GM12878 (cell line): Measurements from ENCODE around the gene UBL4A. TPM values are rescaled to one million over a fixed set of nuclear protein-coding genes. Genes with fewer than 3 reads are reported as not detected.

ENCODE experiments used
- ATAC-seq: fragments of 200-7000 bp; cut with Tn5 transposase; 3 replicates; pipeline ENCODE4 v1.9.1; 2020; ENCODE audit warnings: mild to moderate bottlenecking, moderate library complexity
- BruUV-seq: library from RNA; stranded (reverse); fragments of 400-500 nt; replicated peaks from 2 replicates; lab custom pipeline; 2021; lab: Mats Ljungman, UMichigan
- CTCF ChIA-PET: fragments of 300-600 bp; sonication (Branson Sonifier 250); formaldehyde crosslinking; extraction: SDS; loops from one replicate; lab custom pipeline; 2021; ENCODE audit warnings: inconsistent platforms; lab: Yijun Ruan, JAX
- POLR2A ChIA-PET: fragments of 350-600 bp; formaldehyde crosslinking; extraction: SDS; loops from one replicate; lab custom pipeline; 2021; ENCODE audit warnings: inconsistent platforms; lab: Charles Lee
- RAD21 ChIA-PET: fragments of 300-600 bp; sonication (Branson Sonifier 250); formaldehyde crosslinking; loops from one replicate; lab custom pipeline; 2023; ENCODE audit warnings: antibody characterized with exemption; ENCODE audit not compliant: unreplicated experiment; lab: Charles Lee
- SMC1A ChIA-PET: fragments of 300-600 bp; sonication (Branson Sonifier 250); formaldehyde crosslinking; loops from one replicate; lab custom pipeline; 2023; ENCODE audit not compliant: unreplicated experiment, uncharacterized antibody; lab: Charles Lee
- DNase-seq: peaks from one replicate; pipeline ENCODE4 v3.0.0-alpha.2; 2011; ENCODE audit warnings: low read depth, low spot score
- FAIRE-seq: peaks from 3 replicates; lab custom pipeline; 2011; peaks lifted over from hg19 to GRCh38; lab: Jason Lieb, UNC
- H2AFZ ChIP-seq: 2 replicates; pipeline ENCODE4 v1.6.0; 2011; ENCODE audit warnings: low read depth, low read length, control low read depth; ENCODE audit not compliant: control insufficient read depth
- H3K27ac ChIP-seq: 2 replicates; pipeline ENCODE4 v1.5.1; 2011; ENCODE audit warnings: control low read depth; ENCODE audit not compliant: control insufficient read depth, insufficient read depth
- H3K27me3 ChIP-seq, 2 experiments: replicated peaks in 1 of 2; 2 replicates each; pipeline versions ENCODE4 v1.6.0 to v1.6.1; 2011; ENCODE audit warnings: low read length in 1 of 2; ENCODE audit not compliant: control insufficient read depth in 2 of 2, insufficient read depth in 2 of 2
- H3K36me3 ChIP-seq, 2 experiments: 2 replicates each; pipeline ENCODE4 v1.5.1; 2011; ENCODE audit warnings: low read length in 1 of 2; ENCODE audit not compliant: control insufficient read depth in 2 of 2, insufficient read depth in 2 of 2
- H3K4me1 ChIP-seq: 2 replicates; pipeline ENCODE4 v1.6.1; 2011; ENCODE audit warnings: mild to moderate bottlenecking, low read length, moderate library complexity, mixed read lengths; ENCODE audit not compliant: control insufficient read depth, insufficient read depth
- H3K4me2 ChIP-seq: 2 replicates; pipeline ENCODE4 v1.6.0; 2011; ENCODE audit warnings: control low read depth; ENCODE audit not compliant: control insufficient read depth, insufficient read depth
- H3K4me3 ChIP-seq: fragments of 200-600 bp; sonication (generic); 2 replicates; pipeline ENCODE4 v1.5.1; 2016
- H3K79me2 ChIP-seq: 2 replicates; pipeline ENCODE4 v1.6.0; 2011; ENCODE audit warnings: low read length; ENCODE audit not compliant: control insufficient read depth, insufficient read depth
- H3K9ac ChIP-seq: 2 replicates; pipeline ENCODE4 v1.8.0; 2011; ENCODE audit warnings: low read length, control low read depth, mixed read lengths; ENCODE audit not compliant: control insufficient read depth, insufficient read depth
- H3K9me3 ChIP-seq: replicated peaks from 3 replicates; pipeline ENCODE4 v1.5.1; 2011; ENCODE audit warnings: mild to moderate bottlenecking, low read length; ENCODE audit not compliant: control insufficient read depth, insufficient read depth
- H4K20me1 ChIP-seq: 2 replicates; pipeline ENCODE4 v1.6.0; 2011; ENCODE audit not compliant: control insufficient read depth, insufficient read depth
- BCL11A ChIP-seq: IDR thresholded peaks from 2 replicates; pipeline ENCODE4 v1.6.1; 2011; ENCODE audit warnings: low read depth, low read length
- BMI1 ChIP-seq: fragments of 450-650 bp; IDR thresholded peaks from 2 replicates; pipeline ENCODE4 v1.6.1; 2016; ENCODE audit warnings: mild to moderate bottlenecking, moderate library complexity, borderline replicate concordance
- CTCF ChIP-seq, 3 experiments: IDR thresholded peaks in 2 of 3; conservative IDR thresholded peaks in 1 of 3; 2 replicates each; pipeline ENCODE4 v1.5.1; 2011; ENCODE audit warnings: low read depth in 3 of 3, low read length in 3 of 3, mild to moderate bottlenecking in 3 of 3, control low read depth in 2 of 3, moderate library complexity in 2 of 3, inconsistent platforms in 1 of 3, mixed read lengths in 1 of 3; ENCODE audit not compliant: control insufficient read depth in 2 of 3, insufficient read depth in 1 of 3; ENCODE audit errors: extremely low read depth in 1 of 3
- DPF2 ChIP-seq: fragments of 450-650 bp; IDR thresholded peaks from 2 replicates; pipeline ENCODE4 v1.6.1; 2017; ENCODE audit warnings: mild to moderate bottlenecking
- ESRRA ChIP-seq: IDR thresholded peaks from 2 replicates; pipeline ENCODE4 v1.6.1; 2012; ENCODE audit warnings: mild to moderate bottlenecking, low read length, improper control_type of control experiment
- HSF1 ChIP-seq: fragments of 150-350 bp; IDR thresholded peaks from 2 replicates; pipeline ENCODE4 v1.6.1; 2014; ENCODE audit warnings: mild to moderate bottlenecking, low read depth, low read length
- JUNB ChIP-seq: IDR thresholded peaks from 2 replicates; pipeline ENCODE4 v1.6.1; 2016; ENCODE audit warnings: antibody characterized with exemption, mild to moderate bottlenecking
- PML ChIP-seq: IDR thresholded peaks from 2 replicates; pipeline ENCODE4 v1.6.1; 2012; ENCODE audit warnings: low read length, inconsistent platforms
- POLR2AphosphoS2 ChIP-seq: IDR thresholded peaks from 2 replicates; pipeline ENCODE4 v1.6.1; 2011; ENCODE audit warnings: low read depth, mild to moderate bottlenecking, low read length, improper control_type of control experiment, moderate library complexity
- RAD21 ChIP-seq: IDR thresholded peaks from 2 replicates; pipeline ENCODE4 v1.6.1; 2011; ENCODE audit warnings: mild to moderate bottlenecking, low read depth, low read length, moderate library complexity; ENCODE audit not compliant: insufficient read depth
- SREBF1 ChIP-seq: IDR thresholded peaks from 2 replicates; pipeline ENCODE4 v1.6.1; 2012; ENCODE audit warnings: mild to moderate bottlenecking, low read length
- USF1 ChIP-seq: IDR thresholded peaks from 2 replicates; pipeline ENCODE4 v1.6.1; 2011; ENCODE audit warnings: borderline replicate concordance, low read depth, mild to moderate bottlenecking, moderate library complexity, mixed read lengths, low read length; ENCODE audit not compliant: insufficient read depth; ENCODE audit errors: extremely low read length
- WRNIP1 ChIP-seq: IDR thresholded peaks from 2 replicates; pipeline ENCODE4 v1.6.1; 2011; ENCODE audit warnings: low read depth, low read length, improper control_type of control experiment, borderline replicate concordance
- ZNF687 ChIP-seq: fragments of 450-650 bp; IDR thresholded peaks from 2 replicates; pipeline ENCODE4 v1.6.1; 2017; ENCODE audit warnings: mild to moderate bottlenecking, moderate library complexity
- WGBS: methylation state at CpG from one replicate; pipeline ENCODE4 v1.1.6; 2016; ENCODE audit warnings: low lambda C conversion rate; ENCODE audit not compliant: insufficient replicate concordance, insufficient coverage; ENCODE audit errors: missing lambda C conversion rate; 5-methylcytosine and 5-hydroxymethylcytosine counted together
- in situ Hi-C: fragments of 300-500 bp; cut with MboI; formaldehyde crosslinking; loops from 9 replicates; pipeline ENCODE4 v1.14.3; 2018; ENCODE audit warnings: mixed read lengths
- intact Hi-C: fragments of 100-400 bp; cut with micrococcal nuclease; formaldehyde crosslinking; loops from one replicate; pipeline ENCODE4 v1.14.2; 2022; ENCODE audit not compliant: unreplicated experiment
- polyA plus RNA-seq, 11 experiments: library from polyadenylated mRNA; depleted of rRNA in 4 of 11; unstranded in 6 of 11; stranded (reverse) in 5 of 11; fragments of >200 nt; fragmentation: Nextera tagmentation in 4 of 11; fragmentation: Illumina TruSeq in 1 of 11; extraction: Ambion mirVana in 4 of 11; extraction: Trizol in 1 of 11; gene quantifications; 1 replicate in 1 of 11; 2 replicates in 10 of 11; pipeline versions ENCODE4 v1.2.1 to v1.2.3, GENCODE V29; 2011 to 2016; ENCODE audit warnings: inconsistent platforms in 2 of 11, missing spikeins in 2 of 11, low read depth in 1 of 11
- total RNA-seq, 4 experiments: library from RNA; depleted of rRNA in 3 of 4; stranded (reverse); fragments of >200 nt in 3 of 4; fragmentation: Illumina TruSeq in 1 of 4; extraction: Trizol in 1 of 4; gene quantifications; 2 replicates each; pipeline versions ENCODE4 v1.2.1 to v1.2.3, GENCODE V29; 2013 to 2021

Gene UBL4A
- total and polyA plus RNA-seq, 10 of the 15 experiments (the other 5 are each of a cell fraction or from before 2014, with no cell fraction given), result 4.2 to 49.9 (median 34.0) TPM

GRCh38 chrX:154446430-154446829, 40.0 kb downstream of the UBL4A start (continued):
- no peak for TF ChIP-seq ZNF687

GRCh38 chrX:154445776-154446175, 40.6 kb downstream of the UBL4A start:
- RAD21 ChIA-PET, result no interaction called here
- peaks cover 0 to 7% of the 10 kb centered on the region in 2 experiments; a peak in 2 of 4 replicates for H3K36me3 ChIP-seq
- TF ChIP-seq WRNIP1 (no peak), BCL11A (no peak), SREBF1 (no peak), RAD21 (no peak), PML (no peak), CTCF (IDR thresholded peaks at IDR 0.05 in 2 of 3, conservative IDR thresholded peaks at IDR 0.05 in 1 of 3; ENCODE audit: control insufficient read depth in 2 of 3, extremely low read depth in 1 of 3, insufficient read depth in 1 of 3, low read depth in 3 of 3, low read length in 3 of 3) (no peak), HSF1 (no peak), POLR2AphosphoS2 (no peak), USF1 (no peak), BMI1 (no peak), JUNB (no peak), DPF2 (no peak), ESRRA (no peak)
- H3K27ac ChIP-seq, result no peak overlapping the region
- in situ Hi-C loops, result no loop called here
- no peak for DNase-seq
- no peaks in the 10 kb centered on the region for H3K27me3 ChIP-seq
- H4K20me1 ChIP-seq, result no peaks in the 10 kb centered on the region
- POLR2A ChIA-PET, result interaction anchor here (1.0 kb wide), 1 partner anchor 13 kb away, joined by 4 read pairs; no protein-coding TSS in a partner anchor
- peaks cover 6% of the 10 kb centered on the region for H3K79me2 ChIP-seq
- WGBS, result 75% methylated on average over 16 of the region's 16 CpGs
- no peak for ATAC-seq
- SMC1A ChIA-PET, result no interaction called here
- no peak overlapping the region for H3K4me3 ChIP-seq
- H3K9me3 ChIP-seq, result no peaks in the 10 kb centered on the region
- H2AFZ ChIP-seq, result no peak overlapping the region
- no TSS peak for BruUV-seq
- no peak overlapping the region for H3K4me2 ChIP-seq
- H3K9ac ChIP-seq, result no peak overlapping the region
- no peak for FAIRE-seq
- H3K4me1 ChIP-seq, result 0 out of 2 replicates have a peak, but pooled peaks cover 3% of the 10 kb centered on the region
- intact Hi-C loops, result no loop called here
- CTCF ChIA-PET, result no interaction called here
